Measurements from ENCODE around the gene DLX4.

DLX4 gene

GRCh38 chr17:49969134-49969759 lies at the start of gene DLX4:
DLX4 (plus strand) TSS chr17:49969190; CDS start chr17:49969469, 279 bp downstream.
- TF ChIP-seq, protein P1, sequence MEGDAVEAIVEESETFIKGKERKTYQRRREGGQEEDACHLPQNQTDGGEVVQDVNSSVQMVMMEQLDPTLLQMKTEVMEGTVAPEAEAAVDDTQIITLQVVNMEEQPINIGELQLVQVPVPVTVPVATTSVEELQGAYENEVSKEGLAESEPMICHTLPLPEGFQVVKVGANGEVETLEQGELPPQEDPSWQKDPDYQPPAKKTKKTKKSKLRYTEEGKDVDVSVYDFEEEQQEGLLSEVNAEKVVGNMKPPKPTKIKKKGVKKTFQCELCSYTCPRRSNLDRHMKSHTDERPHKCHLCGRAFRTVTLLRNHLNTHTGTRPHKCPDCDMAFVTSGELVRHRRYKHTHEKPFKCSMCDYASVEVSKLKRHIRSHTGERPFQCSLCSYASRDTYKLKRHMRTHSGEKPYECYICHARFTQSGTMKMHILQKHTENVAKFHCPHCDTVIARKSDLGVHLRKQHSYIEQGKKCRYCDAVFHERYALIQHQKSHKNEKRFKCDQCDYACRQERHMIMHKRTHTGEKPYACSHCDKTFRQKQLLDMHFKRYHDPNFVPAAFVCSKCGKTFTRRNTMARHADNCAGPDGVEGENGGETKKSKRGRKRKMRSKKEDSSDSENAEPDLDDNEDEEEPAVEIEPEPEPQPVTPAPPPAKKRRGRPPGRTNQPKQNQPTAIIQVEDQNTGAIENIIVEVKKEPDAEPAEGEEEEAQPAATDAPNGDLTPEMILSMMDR (IDR thresholded peaks at IDR 0.05; ENCODE audit: insufficient read depth, low read depth, low read length, missing control alignments): no peak
- peak within 1 kb of the TSS; percentile 55 for H3K4me3 ChIP-seq (ENCODE audit: low read length)
- no peak for DNase-seq (ENCODE audit: low read depth)

GRCh38 chr17:49920030-49920769 lies 48.8 kb upstream of the DLX4 start:
- no peak for DNase-seq (ENCODE audit: low read depth)
- no peak overlapping the region for H3K4me3 ChIP-seq (ENCODE audit: low read length)
- TF ChIP-seq, protein P1 (IDR thresholded peaks at IDR 0.05; ENCODE audit: insufficient read depth, low read depth, low read length, missing control alignments): no peak

GRCh38 chr17:49922095-49922494 lies 46.9 kb upstream of the DLX4 start:
- TF ChIP-seq, protein P1 (IDR thresholded peaks at IDR 0.05; ENCODE audit: insufficient read depth, low read depth, low read length, missing control alignments): no peak
- DNase-seq (ENCODE audit: low read depth): no peak
- no peak overlapping the region for H3K4me3 ChIP-seq (ENCODE audit: low read length)

DNA sequence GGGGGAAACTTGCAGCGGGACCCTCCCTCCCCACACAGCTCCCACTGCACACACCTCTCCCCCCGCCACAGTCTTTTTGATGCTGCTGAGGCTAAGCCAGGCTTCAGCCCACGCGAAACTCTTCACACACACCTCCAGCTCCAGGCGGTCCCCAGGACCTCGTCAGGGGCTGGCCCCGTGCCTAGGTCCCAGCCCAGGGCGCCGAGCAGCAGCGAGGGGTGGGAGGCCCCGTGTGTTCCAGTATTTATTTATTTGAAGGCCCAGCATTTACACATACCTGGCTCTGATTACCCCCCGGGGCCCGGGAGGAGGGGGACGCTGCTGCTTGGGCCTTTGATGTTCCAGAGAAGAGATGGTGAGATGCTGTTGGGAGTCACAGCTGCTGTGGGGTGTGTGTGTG lies 44.9 kb upstream of the DLX4 start:
- no peak overlapping the region for H3K4me3 ChIP-seq (ENCODE audit: low read length)
- TF ChIP-seq, protein P1 (IDR thresholded peaks at IDR 0.05; ENCODE audit: insufficient read depth, low read depth, low read length, missing control alignments): no peak
- DNase-seq (ENCODE audit: low read depth): no peak

GRCh38 chr17:49924589-49924988 lies 44.4 kb upstream of the DLX4 start:
- no peak for DNase-seq (ENCODE audit: low read depth)
- TF ChIP-seq, protein P1 (IDR thresholded peaks at IDR 0.05; ENCODE audit: insufficient read depth, low read depth, low read length, missing control alignments): no peak
- no peak overlapping the region for H3K4me3 ChIP-seq (ENCODE audit: low read length)

DNA sequence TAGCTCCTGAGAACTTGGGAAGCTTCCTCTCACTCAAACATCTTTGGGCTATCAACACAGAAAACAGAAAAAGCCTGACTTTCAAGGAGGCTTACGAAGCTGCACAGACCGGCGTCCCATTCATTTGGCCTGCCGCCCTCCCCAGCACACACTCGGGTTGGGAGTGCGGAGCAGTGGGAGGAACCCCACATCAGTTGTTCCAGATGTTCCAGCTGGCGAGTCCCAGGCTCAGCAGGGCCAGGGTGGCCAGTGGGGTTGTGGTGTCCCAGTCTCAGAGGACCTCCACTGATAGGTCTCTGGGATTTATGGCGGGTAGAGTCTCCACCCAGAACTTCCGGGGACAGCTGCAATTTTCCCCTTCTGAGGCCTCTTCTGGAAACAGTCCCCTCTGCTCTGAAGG lies 43.1 kb upstream of the DLX4 start:
- H3K4me3 ChIP-seq (ENCODE audit: low read length): no peak overlapping the region
- DNase-seq (ENCODE audit: low read depth): no peak
- TF ChIP-seq, protein P1 (IDR thresholded peaks at IDR 0.05; ENCODE audit: insufficient read depth, low read depth, low read length, missing control alignments): no peak
